ENCODE results near the gene ALDH3B1. TPM values are rescaled to one million over a fixed set of nuclear protein-coding genes. Genes with fewer than 3 reads are reported as not detected.

ALDH3B1 gene
- total and polyA plus RNA-seq, 10 of the 15 experiments (the other 5 are each of a cell fraction or from before 2014, with no cell fraction given): 0.03 to 0.37 (median 0.17) TPM; not detected in 3

DNA sequence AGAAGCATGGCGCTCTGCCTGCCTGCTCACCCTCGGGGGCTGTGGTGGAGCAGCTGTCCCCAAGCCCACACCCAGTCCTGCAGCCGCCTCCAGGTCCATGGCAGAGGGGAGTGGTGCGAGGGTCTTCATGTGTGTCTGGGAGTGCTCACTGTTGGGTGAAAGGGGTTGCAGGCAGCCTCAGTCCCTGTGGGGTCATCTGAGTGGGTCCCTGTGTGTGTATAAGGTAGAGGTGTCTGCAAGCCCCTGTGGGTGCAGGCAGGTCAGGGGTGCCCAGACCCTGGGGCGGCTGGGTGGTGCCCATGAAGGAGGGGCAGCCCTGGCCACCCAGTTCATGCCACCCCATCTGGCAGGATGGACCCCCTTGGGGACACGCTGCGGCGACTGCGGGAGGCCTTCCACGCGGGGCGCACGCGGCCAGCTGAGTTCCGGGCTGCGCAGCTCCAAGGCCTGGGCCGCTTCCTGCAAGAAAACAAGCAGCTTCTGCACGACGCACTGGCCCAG is 4.9 kb downstream of the ALDH3B1 start:
- H3K9me3 ChIP-seq (replicated peaks; ENCODE audit: control insufficient read depth, insufficient read depth, low read length): no peaks in the 10 kb centered on the region
- ChIA-PET RAD21 (ENCODE audit: unreplicated experiment) (no interaction called here), SMC1A (ENCODE audit: uncharacterized antibody, unreplicated experiment) (no interaction called here), POLR2A (no interaction called here), CTCF (interaction anchor here (2.6 kb wide), 1 partner anchor 194 kb away, joined by 6 read pairs; no protein-coding TSS in a partner anchor)
- DNase-seq (ENCODE audit: low read depth, low spot score) (no peak), FAIRE-seq (no peak), ATAC-seq (no peak)
- no peak overlapping the region for H3K9ac ChIP-seq (ENCODE audit: control insufficient read depth, insufficient read depth, low read length)
- intact Hi-C loops (cut with micrococcal nuclease; ENCODE audit: unreplicated experiment): no loop called here
- WGBS (ENCODE audit: insufficient coverage, insufficient replicate concordance, low lambda C conversion rate, missing lambda C conversion rate): 68% methylated on average over 19 of the region's 19 CpGs
- peaks cover 3% of the 10 kb centered on the region for H3K4me1 ChIP-seq (ENCODE audit: control insufficient read depth, insufficient read depth, low read length)
- H3K4me2 ChIP-seq (ENCODE audit: control insufficient read depth, insufficient read depth): no peak overlapping the region
- no peaks in the 10 kb centered on the region for H3K79me2 ChIP-seq (ENCODE audit: control insufficient read depth, insufficient read depth, low read length)
- no peak overlapping the region for H2AFZ ChIP-seq (ENCODE audit: control insufficient read depth, low read depth, low read length)
- in situ Hi-C loops (cut with MboI): no loop called here
- no peaks in the 10 kb centered on the region for H3K36me3 ChIP-seq (ENCODE audit: control insufficient read depth in 2 of 2, insufficient read depth in 2 of 2, low read length in 1 of 2)
- H4K20me1 ChIP-seq (ENCODE audit: control insufficient read depth, insufficient read depth): no peaks in the 10 kb centered on the region
- BruUV-seq (replicated peaks): no TSS peak
- no peak overlapping the region for H3K4me3 ChIP-seq
- no peaks in the 10 kb centered on the region; a peak in 1 of 4 replicates for H3K27me3 ChIP-seq (replicated peaks in 1 of 2; ENCODE audit: control insufficient read depth in 2 of 2, insufficient read depth in 2 of 2, low read length in 1 of 2)
- H3K27ac ChIP-seq (ENCODE audit: control insufficient read depth, insufficient read depth): no peak overlapping the region
- no peak for TF ChIP-seq REST (IDR thresholded peaks at IDR 0.05; ENCODE audit: low read depth, low read length)
- TF ChIP-seq FOXK2 (IDR thresholded peaks at IDR 0.05): no peak
- TF ChIP-seq ZNF687 (IDR thresholded peaks at IDR 0.05): no peak
- no peak for TF ChIP-seq CBFB (IDR thresholded peaks at IDR 0.05; ENCODE audit: low read depth)
- TF ChIP-seq YBX1 (IDR thresholded peaks at IDR 0.05): no peak
- no peak for TF ChIP-seq ZBTB40 (IDR thresholded peaks at IDR 0.05; ENCODE audit: borderline replicate concordance)
- TF ChIP-seq, protein P1, sequence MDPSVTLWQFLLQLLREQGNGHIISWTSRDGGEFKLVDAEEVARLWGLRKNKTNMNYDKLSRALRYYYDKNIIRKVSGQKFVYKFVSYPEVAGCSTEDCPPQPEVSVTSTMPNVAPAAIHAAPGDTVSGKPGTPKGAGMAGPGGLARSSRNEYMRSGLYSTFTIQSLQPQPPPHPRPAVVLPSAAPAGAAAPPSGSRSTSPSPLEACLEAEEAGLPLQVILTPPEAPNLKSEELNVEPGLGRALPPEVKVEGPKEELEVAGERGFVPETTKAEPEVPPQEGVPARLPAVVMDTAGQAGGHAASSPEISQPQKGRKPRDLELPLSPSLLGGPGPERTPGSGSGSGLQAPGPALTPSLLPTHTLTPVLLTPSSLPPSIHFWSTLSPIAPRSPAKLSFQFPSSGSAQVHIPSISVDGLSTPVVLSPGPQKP (IDR thresholded peaks at IDR 0.05; ENCODE audit: low read depth, low read length): no peak
- no peak for TF ChIP-seq ZNF384 (IDR thresholded peaks at IDR 0.05; ENCODE audit: borderline replicate concordance, low read depth, low read length)
- TF ChIP-seq TCF7 (IDR thresholded peaks at IDR 0.05; ENCODE audit: borderline replicate concordance): no peak
- TF ChIP-seq BHLHE40 (IDR thresholded peaks at IDR 0.05; ENCODE audit: borderline replicate concordance in 1 of 2, low read depth in 2 of 2, low read length in 1 of 2): no peak
- no peak for TF ChIP-seq LARP7 (IDR thresholded peaks at IDR 0.05)
- no peak for TF ChIP-seq POU2F2 (IDR thresholded peaks at IDR 0.05; ENCODE audit: borderline replicate concordance, low read depth, low read length)
